Measurements from ENCODE around the gene MMP2.

Gene MMP2

GRCh38 chr16:55469821-55470532, 9.0 kb upstream of the MMP2 start:
- DNase-seq = no peak

GRCh38 chr16:55470533-55471371, 8.2 kb upstream of the MMP2 start:
- no peak for DNase-seq

- DNase-seq = no peak
These were observed 7.4 kb upstream of the MMP2 start for GRCh38 chr16:55471448-55472097.

- no peak for DNase-seq
These were observed 5.4 kb upstream of the MMP2 start for GRCh38 chr16:55473587-55473986.

GRCh38 chr16:55474821-55475220, 4.2 kb upstream of the MMP2 start:
- DNase-seq = no peak

- DNase-seq = no peak
These were observed 3.1 kb upstream of the MMP2 start for GRCh38 chr16:55475919-55476318.

- DNase-seq = no peak
These were observed 2.1 kb upstream of the MMP2 start for GRCh38 chr16:55476625-55477533.

GRCh38 chr16:55477736-55478135, 1.3 kb upstream of the MMP2 start:
- DNase-seq = no peak

GRCh38 chr16:55479430-55480140, 587 bp downstream of the MMP2 start:
- DNase-seq = no peak

GRCh38 chr16:55480228-55480655, 1.2 kb downstream of the MMP2 start:
- no peak for DNase-seq

GRCh38 chr16:55481023-55481422, 2.0 kb downstream of the MMP2 start:
- no peak for DNase-seq

GRCh38 chr16:55482056-55482455, 3.1 kb downstream of the MMP2 start:
- no peak for DNase-seq

- no peak for DNase-seq
These were observed 8.2 kb downstream of the MMP2 start for GRCh38 chr16:55487048-55487803.

GRCh38 chr16:55488306-55488705, 9.3 kb downstream of the MMP2 start:
- DNase-seq = no peak

- no peak for DNase-seq
These were observed 10.3 kb downstream of the MMP2 start for GRCh38 chr16:55489119-55489955.

- DNase-seq = no peak
These were observed 10.9 kb downstream of the MMP2 start for GRCh38 chr16:55489956-55490265.

GRCh38 chr16:55490301-55490700, 11.3 kb downstream of the MMP2 start:
- no peak for DNase-seq

- DNase-seq = no peak
These were observed 12.7 kb downstream of the MMP2 start for GRCh38 chr16:55491691-55492090.

- no peak for DNase-seq
These were observed 13.9 kb downstream of the MMP2 start for GRCh38 chr16:55492756-55493380.

GRCh38 chr16:55494994-55495421, 16.0 kb downstream of the MMP2 start:
- DNase-seq = no peak

Data from central memory CD4-positive, alpha-beta T cell (primary cell).